GM18873 (cell line): ENCODE measurements around the gene C5AR1.
"Not testable (repeated sequence)": the region's sequence is repeated elsewhere in the genome, so short reads cannot be mapped to it uniquely, and the experiment has no call there.

Experiments
- ATAC-seq: cut with Tn5 transposase; IDR thresholded peaks from one replicate; pipeline ENCODE4 v1.9.1; 2021; ENCODE audit warnings: mild to moderate bottlenecking, moderate library complexity, moderate number of reproducible peaks; ENCODE audit not compliant: unreplicated experiment, low FRiP score

C5AR1 gene

GRCh38 chr19:47283405-47284059 lies 26.1 kb upstream of the C5AR1 start:
- no peak for ATAC-seq

GRCh38 chr19:47284324-47284899 lies 25.2 kb upstream of the C5AR1 start:
- no peak for ATAC-seq

GRCh38 chr19:47296036-47296435 lies 13.6 kb upstream of the C5AR1 start:
- ATAC-seq: no peak

- not testable (repeated sequence) for ATAC-seq
Measured at GRCh38 chr19:47300867-47301266, 8.8 kb upstream of the C5AR1 start.

GRCh38 chr19:47302249-47302648 lies 7.4 kb upstream of the C5AR1 start:
- ATAC-seq: no peak

GRCh38 chr19:47303966-47304365 lies 5.7 kb upstream of the C5AR1 start:
- ATAC-seq: no peak

GRCh38 chr19:47305309-47305751 lies 4.3 kb upstream of the C5AR1 start:
- ATAC-seq: no peak

DNA sequence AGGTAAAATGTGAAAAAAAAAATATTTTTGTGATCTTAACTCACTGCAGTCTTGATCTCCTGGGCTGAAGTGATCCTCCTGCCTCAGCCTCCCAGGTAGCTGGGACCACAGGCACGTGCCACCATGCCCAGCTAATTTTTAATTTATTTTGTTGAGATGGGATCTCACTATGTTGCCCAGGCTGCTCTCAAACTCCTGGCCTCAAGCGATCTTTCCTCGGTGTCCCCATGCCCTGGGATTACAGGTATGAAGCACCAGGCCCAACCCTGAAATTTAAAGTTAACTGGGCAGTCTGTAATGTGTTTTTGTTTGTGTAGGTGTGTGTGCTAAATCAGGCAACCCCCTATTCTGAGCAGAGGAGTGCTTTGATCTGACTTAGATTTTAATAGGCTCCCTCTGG lies 3.4 kb upstream of the C5AR1 start:
- ATAC-seq: no peak

GRCh38 chr19:47309038-47309437 lies 623 bp upstream of the C5AR1 start:
- ATAC-seq: no peak

GRCh38 chr19:47310323-47310722 lies 662 bp downstream of the C5AR1 start:
- no peak for ATAC-seq

DNA sequence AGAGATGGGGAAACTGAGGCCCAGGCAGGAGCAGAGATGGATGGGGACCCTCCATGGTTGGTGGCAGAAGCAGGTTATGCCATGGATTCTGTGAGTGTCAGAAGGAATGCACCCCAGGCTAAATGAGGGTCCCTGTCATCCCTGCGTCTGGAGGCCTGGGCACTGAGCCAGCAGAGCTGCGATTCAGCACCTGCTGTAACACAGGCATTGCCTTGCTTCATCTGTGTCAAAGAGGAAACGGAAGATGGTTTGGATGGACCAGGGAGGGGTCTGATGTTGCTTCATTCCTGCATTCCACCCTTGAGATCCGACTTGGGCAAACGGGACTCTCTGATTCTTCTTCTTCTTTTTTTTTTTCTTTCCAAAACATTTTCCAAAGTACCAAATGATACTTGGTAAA lies 1.2 kb downstream of the C5AR1 start:
- ATAC-seq: no peak

DNA sequence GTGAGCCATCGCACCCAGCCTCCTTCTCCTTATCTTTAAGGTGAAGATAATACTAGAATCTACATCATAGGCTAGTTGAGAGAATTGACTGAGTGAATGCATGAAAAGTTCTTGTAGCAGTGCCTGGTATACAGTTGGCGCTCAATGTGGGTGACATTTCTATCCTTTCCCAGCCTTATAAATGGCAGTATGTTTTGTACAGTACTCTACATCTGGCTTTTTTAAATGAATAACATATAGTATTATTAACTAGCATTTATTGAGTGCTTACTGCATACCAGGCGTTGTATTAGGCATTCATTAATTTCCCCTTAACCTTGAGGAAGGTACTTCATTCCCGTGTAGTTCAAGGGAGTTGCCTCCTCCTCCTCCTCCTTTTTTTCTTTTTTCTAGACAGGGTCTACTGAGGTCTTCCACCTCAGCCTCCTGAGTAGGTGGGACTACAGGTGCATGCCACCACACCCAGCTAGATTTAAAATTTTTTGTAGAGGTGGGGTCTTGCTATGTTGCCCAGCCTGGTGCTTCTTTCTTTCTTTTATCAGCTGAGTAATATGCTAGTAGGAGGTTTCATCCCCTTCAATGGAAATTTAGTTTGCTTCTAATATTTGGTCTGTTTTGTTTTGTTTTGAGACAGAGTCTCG lies 2.8 kb downstream of the C5AR1 start:
- no peak for ATAC-seq

DNA sequence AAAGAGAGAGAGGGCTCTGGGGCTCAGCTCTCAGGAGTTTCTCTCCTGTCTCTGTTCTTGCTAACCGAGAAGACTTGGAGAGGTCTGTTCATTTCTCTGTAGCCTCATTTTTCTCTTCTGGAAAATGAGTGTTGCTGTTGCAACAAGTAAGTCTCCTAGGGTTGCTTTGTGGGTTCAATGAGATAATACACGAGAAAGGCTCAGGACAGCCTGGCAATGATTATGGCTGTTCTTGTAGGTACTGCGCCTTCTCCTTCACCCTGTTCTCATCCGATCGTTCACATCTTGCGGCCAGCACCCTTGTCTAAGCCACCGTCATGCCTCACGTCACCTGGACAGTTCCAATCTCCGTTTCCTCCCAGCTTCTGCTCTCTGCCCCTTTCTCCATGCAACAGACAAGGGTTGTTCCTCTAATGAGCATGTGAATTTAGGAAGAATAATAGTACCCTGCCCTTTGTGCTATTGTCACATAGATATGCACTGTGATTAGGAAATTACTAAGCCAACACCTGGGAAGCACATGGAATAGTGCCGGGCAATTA lies 4.2 kb downstream of the C5AR1 start:
- ATAC-seq: no peak

DNA sequence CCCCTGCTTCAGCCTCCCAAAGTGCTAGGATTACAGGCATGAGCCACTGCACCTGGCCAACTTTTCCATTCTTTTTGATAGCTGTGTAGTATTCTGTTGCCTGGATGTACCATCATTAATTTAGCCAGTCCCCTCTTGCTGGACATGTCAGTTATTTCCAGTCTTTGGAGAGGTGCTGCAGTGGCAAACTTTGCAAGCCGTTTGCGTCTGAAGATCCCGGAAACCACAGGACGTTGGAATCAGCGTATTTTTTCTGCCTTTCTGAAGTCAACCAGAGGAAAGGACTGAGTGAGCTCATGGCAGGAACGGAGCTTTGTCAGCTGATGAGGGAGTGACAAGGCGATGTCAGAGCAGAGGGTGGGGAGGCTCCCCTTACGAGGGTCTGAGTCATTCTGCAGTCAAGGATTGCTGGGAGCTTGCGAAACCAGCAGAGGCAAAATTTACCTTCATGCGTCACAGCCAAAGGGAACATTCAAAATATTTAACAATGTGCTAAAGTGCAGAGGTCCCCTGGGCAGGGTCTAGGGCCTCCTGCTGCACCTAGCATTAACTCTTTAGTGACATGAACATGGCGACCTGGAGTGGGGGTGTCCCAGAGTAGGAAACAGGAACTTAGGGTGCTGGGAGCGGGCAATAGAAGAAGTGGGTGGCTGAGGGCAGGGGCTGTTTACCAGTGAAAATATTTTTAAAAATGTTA lies 5.6 kb downstream of the C5AR1 start:
- no peak for ATAC-seq

DNA sequence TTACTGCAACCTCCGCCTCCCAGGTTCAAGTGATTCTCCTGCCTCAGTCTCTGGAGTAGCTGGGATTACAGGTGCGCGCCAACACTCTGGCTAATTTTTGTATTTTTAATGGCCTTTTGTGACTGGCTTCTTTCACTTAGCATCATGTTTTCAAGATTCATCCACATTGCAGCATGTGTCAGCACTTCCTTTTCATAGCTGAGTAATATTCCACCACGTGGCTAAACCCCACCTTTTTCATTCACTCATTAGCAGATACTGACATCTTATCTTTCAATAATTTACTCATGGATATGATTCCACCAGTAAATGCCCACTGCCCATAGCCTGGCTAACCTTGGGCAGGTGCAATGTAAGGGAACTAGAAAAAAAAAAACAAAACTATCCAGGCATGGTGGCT lies 6.9 kb downstream of the C5AR1 start:
- ATAC-seq: no peak

GRCh38 chr19:47319923-47320871 lies 10.5 kb downstream of the C5AR1 start:
- ATAC-seq: no peak

GRCh38 chr19:47321630-47322029 lies 12.0 kb downstream of the C5AR1 start:
- ATAC-seq: no peak

- no peak for ATAC-seq
Measured at GRCh38 chr19:47322058-47322457, 12.4 kb downstream of the C5AR1 start.

DNA sequence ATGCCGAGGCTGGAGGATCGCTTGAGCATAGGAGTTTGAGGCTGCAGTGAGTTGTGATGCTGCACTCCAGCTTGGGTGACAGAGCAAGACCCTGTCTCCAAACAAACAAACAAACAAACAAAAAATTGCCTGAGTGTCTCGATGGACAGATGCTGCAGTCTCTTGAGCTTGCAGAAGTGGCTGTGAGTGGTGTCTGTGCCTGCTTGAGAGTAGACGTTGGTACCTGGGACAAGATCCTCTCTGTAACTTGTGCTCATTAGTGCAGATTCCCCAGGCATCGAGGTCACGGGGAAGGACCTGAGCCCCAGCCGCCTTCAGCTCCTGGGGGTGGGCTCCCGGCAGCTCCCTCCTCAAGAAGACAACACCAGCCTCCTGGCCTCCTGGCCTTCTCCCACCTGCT lies 13.7 kb downstream of the C5AR1 start:
- no peak for ATAC-seq

- ATAC-seq: no peak
Measured at GRCh38 chr19:47323872-47324271, 14.2 kb downstream of the C5AR1 start.
